Esophagus muscularis mucosa (tissue), 3 donors: ENCODE data around the gene SEMA5A.

Experiments
- POLR2A ChIP-seq: fragments of 450-650 bp; IDR thresholded peaks from one replicate; pipeline ENCODE4 v1.6.1; 2017; ENCODE audit warnings: antibody characterized with exemption, moderate library complexity, mild to moderate bottlenecking, low read depth
- POLR2AphosphoS5 ChIP-seq, 2 donors: sonication (generic); formaldehyde crosslinking; IDR thresholded peaks; one replicate each; pipeline ENCODE4 v1.6.1; 2017; ENCODE audit warnings: antibody characterized with exemption in 2 of 2
- TF ChIP-seq, protein P1 (sequence below), 3 experiments: fragments of 200-600 bp in 2 of 3; fragments of 450-650 bp in 1 of 3; sonication (generic) in 2 of 3; IDR thresholded peaks; one replicate each; pipeline ENCODE4 v1.5.1; 2017 to 2019; ENCODE audit warnings: antibody characterized with exemption in 3 of 3, mild to moderate bottlenecking in 2 of 3, moderate library complexity in 1 of 3

- TF ChIP-seq POLR2A = no peak
- TF ChIP-seq, protein P1, sequence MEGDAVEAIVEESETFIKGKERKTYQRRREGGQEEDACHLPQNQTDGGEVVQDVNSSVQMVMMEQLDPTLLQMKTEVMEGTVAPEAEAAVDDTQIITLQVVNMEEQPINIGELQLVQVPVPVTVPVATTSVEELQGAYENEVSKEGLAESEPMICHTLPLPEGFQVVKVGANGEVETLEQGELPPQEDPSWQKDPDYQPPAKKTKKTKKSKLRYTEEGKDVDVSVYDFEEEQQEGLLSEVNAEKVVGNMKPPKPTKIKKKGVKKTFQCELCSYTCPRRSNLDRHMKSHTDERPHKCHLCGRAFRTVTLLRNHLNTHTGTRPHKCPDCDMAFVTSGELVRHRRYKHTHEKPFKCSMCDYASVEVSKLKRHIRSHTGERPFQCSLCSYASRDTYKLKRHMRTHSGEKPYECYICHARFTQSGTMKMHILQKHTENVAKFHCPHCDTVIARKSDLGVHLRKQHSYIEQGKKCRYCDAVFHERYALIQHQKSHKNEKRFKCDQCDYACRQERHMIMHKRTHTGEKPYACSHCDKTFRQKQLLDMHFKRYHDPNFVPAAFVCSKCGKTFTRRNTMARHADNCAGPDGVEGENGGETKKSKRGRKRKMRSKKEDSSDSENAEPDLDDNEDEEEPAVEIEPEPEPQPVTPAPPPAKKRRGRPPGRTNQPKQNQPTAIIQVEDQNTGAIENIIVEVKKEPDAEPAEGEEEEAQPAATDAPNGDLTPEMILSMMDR (IDR thresholded peaks at IDR 0.05) = no peak
- TF ChIP-seq POLR2AphosphoS5 (IDR thresholded peaks at IDR 0.05) = no peak
Observed at GRCh38 chr5:9329125-9329524, 216.8 kb downstream of the SEMA5A start.
